Activated T-cell treated with anti-CD3 and anti-CD28 coated beads for 1 hour (primary cell): ENCODE measurements around the gene DENND5A.

Source experiments
- DNase-seq: peaks from one replicate; pipeline ENCODE4 v3.0.0-alpha.2; 2020; ENCODE audit warnings: low read depth

DENND5A gene

GRCh38 chr11:9095421-9095820, 169.7 kb downstream of the DENND5A start:
- DNase-seq = no peak

- DNase-seq = no peak
These were observed 170.7 kb downstream of the DENND5A start for GRCh38 chr11:9094420-9094819.

- no peak for DNase-seq
These were observed 172.0 kb downstream of the DENND5A start for GRCh38 chr11:9092853-9093778.

GRCh38 chr11:9092072-9092471, 173.1 kb downstream of the DENND5A start:
- DNase-seq = no peak

- DNase-seq = no peak
These were observed 173.9 kb downstream of the DENND5A start, which contains the start of gene SCUBE2 for GRCh38 chr11:9091044-9091922. TSS of gene SCUBE2 (minus strand) at chr11:9091599. CDS start at chr11:9091528, 71 bp downstream.

- DNase-seq = no peak
These were observed 174.6 kb downstream of the DENND5A start for GRCh38 chr11:9090488-9091043.

- DNase-seq = no peak
These were observed 175.5 kb downstream of the DENND5A start for GRCh38 chr11:9089636-9090035.

GRCh38 chr11:9089061-9089460, 176.1 kb downstream of the DENND5A start:
- DNase-seq = no peak
